Right lobe of liver (tissue), 6 donors: ENCODE data around the gene NAGK. TPM values are rescaled to one million over a fixed set of nuclear protein-coding genes. Genes with fewer than 3 reads are reported as not detected.

Experiments used
- ATAC-seq, 4 donors: fragments of 200-7000 bp; cut with Tn5 transposase; one replicate each; pipeline ENCODE4 v1.9.1; 2020; ENCODE audit warnings: mild to moderate bottlenecking in 4 of 4, moderate library complexity in 4 of 4
- DNase-seq, 3 donors: peaks; one replicate each; pipeline ENCODE4 v3.0.0-alpha.2; 2020
- H3K27ac ChIP-seq, 3 donors: fragments of 200-600 bp; one replicate each; pipeline ENCODE4 v1.8.0; 2022
- H3K27me3 ChIP-seq, 2 donors: fragments of 200-600 bp; one replicate each; pipeline ENCODE4 v1.8.0; 2022
- H3K36me3 ChIP-seq, 4 donors: fragments of 200-600 bp; sonication (generic) in 1 of 4; one replicate each; pipeline versions ENCODE4 v1.5.1 to v1.8.0; 2017 to 2022; ENCODE audit warnings: control low read depth in 1 of 4
- H3K4me1 ChIP-seq, 4 donors: fragments of 200-600 bp; sonication (generic) in 1 of 4; one replicate each; pipeline versions ENCODE4 v1.5.1 to v1.8.0; 2017 to 2022; ENCODE audit warnings: control low read depth in 1 of 4
- H3K4me3 ChIP-seq, 3 donors: fragments of 200-600 bp; one replicate each; pipeline ENCODE4 v1.8.0; 2022
- H3K9me3 ChIP-seq, 4 donors: fragments of 200-600 bp; sonication (generic) in 1 of 4; one replicate each; pipeline versions ENCODE4 v1.5.1 to v1.8.0; 2017 to 2022; ENCODE audit warnings: control low read depth in 1 of 4
- CTCF ChIP-seq, 4 donors: fragments of 200-600 bp in 3 of 4; fragments of 450-650 bp in 1 of 4; IDR thresholded peaks; one replicate each; pipeline versions ENCODE4 v1.5.1 to v1.8.0; 2016 to 2022; ENCODE audit warnings: antibody characterized with exemption in 4 of 4, mild to moderate bottlenecking in 2 of 4
- POLR2A ChIP-seq: fragments of 450-650 bp; IDR thresholded peaks from one replicate; pipeline ENCODE4 v1.6.1; 2017; ENCODE audit warnings: antibody characterized with exemption, mild to moderate bottlenecking
- WGBS: methylation state at CpG from one replicate; pipeline ENCODE4 v1.1.6; 2018; ENCODE audit warnings: low coverage, low lambda C conversion rate; ENCODE audit not compliant: insufficient coverage; ENCODE audit errors: missing lambda C conversion rate; 5-methylcytosine and 5-hydroxymethylcytosine counted together
- intact Hi-C, 2 donors: fragments of 100-400 bp; cut with DNase I; formaldehyde crosslinking; loops; one replicate each; pipeline versions ENCODE4 v1.11.2 to v1.14.1; 2022
- total RNA-seq, 6 experiments: library from RNA; depleted of rRNA in 2 of 6; stranded (reverse); fragments of >200 nt in 2 of 6; fragmentation: NEBNext Ultra II Directional in 3 of 6; extraction: Animal tissue kit (Norgen Biotek cat#: 25700) in 3 of 6; gene quantifications; one replicate each; pipeline versions ENCODE4 v1.1.0 to v1.2.4, GENCODE V29; 2016 to 2023
- donor health status: DM: no; HTN: yes; CAD: no.
- donor health status: DM: no; HTN: no; CAD: no.
- donor health status: DM: no; HTN: no; CAD: no.
- donor health status: DM: no; HTN: yes; CAD: no.
- donor health status: DM: no; HTN: yes; CAD: no.

Gene NAGK
- total RNA-seq, 6 experiments from 2014 or later: 17.7 to 51.7 (median 36.1) TPM

GRCh38 chr2:71121479-71121878, 53.0 kb downstream of the NAGK start:
- no peaks in the 10 kb centered on the region for H3K9me3 ChIP-seq
- TF ChIP-seq POLR2A (no peak), CTCF (IDR thresholded peaks at IDR 0.05) (no peak)
- H3K27ac ChIP-seq: no peak overlapping the region
- intact Hi-C loops: no loop called here
- no peak overlapping the region for H3K4me3 ChIP-seq
- 100% methylated on average over 1 of the region's 1 CpG for WGBS
- no peaks in the 10 kb centered on the region for H3K27me3 ChIP-seq
- ATAC-seq (no peak), DNase-seq (no peak)
- peaks cover 0 to 17% (median 3%) of the 10 kb centered on the region in 4 donors for H3K36me3 ChIP-seq
- H3K4me1 ChIP-seq: no peaks in the 10 kb centered on the region

- WGBS: 79% methylated on average over 5 of the region's 7 CpGs
- no peak overlapping the region for H3K27ac ChIP-seq
- ATAC-seq: no peak
- DNase-seq: no peak
- H3K4me1 ChIP-seq: peaks cover 0 to 3% (median 0%) of the 10 kb centered on the region in 4 donors
- peaks cover 0 to 11% (median 3%) of the 10 kb centered on the region in 4 donors for H3K36me3 ChIP-seq
- intact Hi-C loops: no loop called here
- H3K4me3 ChIP-seq: no peak overlapping the region
- no peaks in the 10 kb centered on the region for H3K9me3 ChIP-seq
- TF ChIP-seq CTCF (IDR thresholded peaks at IDR 0.05) (no peak), POLR2A (no peak)
- H3K27me3 ChIP-seq: no peaks in the 10 kb centered on the region
Observed at GRCh38 chr2:71122387-71123298, 54.2 kb downstream of the NAGK start.

GRCh38 chr2:71125506-71126294, 57.3 kb downstream of the NAGK start:
- ATAC-seq (no peak), DNase-seq (no peak)
- no peak overlapping the region for H3K27ac ChIP-seq
- no peaks in the 10 kb centered on the region for H3K27me3 ChIP-seq
- WGBS: 86% methylated on average over 7 of the region's 7 CpGs
- no peaks in the 10 kb centered on the region for H3K9me3 ChIP-seq
- intact Hi-C loops: no loop called here
- H3K36me3 ChIP-seq: peaks cover 0 to 5% (median 2%) of the 10 kb centered on the region in 4 donors
- peaks cover 0 to 12% (median 4%) of the 10 kb centered on the region in 4 donors for H3K4me1 ChIP-seq
- H3K4me3 ChIP-seq: no peak overlapping the region
- no peak for TF ChIP-seq POLR2A
- no peak for TF ChIP-seq CTCF (IDR thresholded peaks at IDR 0.05)

- Histone ChIP-seq H3K27me3 (no peaks in the 10 kb centered on the region), H3K4me3 (no peak overlapping the region), H3K27ac (no peak overlapping the region), H3K36me3 (peaks cover 0 to 5% (median 2%) of the 10 kb centered on the region in 4 donors), H3K4me1 (peaks cover 0 to 16% (median 6%) of the 10 kb centered on the region in 4 donors), H3K9me3 (no peaks in the 10 kb centered on the region)
- DNase-seq (no peak), ATAC-seq (no peak)
- TF ChIP-seq CTCF (IDR thresholded peaks at IDR 0.05): no peak
- TF ChIP-seq POLR2A: no peak
- intact Hi-C loops: no loop called here
- WGBS: 25% methylated on average over 3 of the region's 3 CpGs
Observed at GRCh38 chr2:71126957-71127356, 58.5 kb downstream of the NAGK start.

Other genes with a start within 250 kb of the NAGK start
- gene CLEC4F, start 248.0 kb upstream of the NAGK start, total RNA-seq: not detected
- under 1 TPM in 1 of 6 experiments, not detected in 5; 0.16 TPM for gene CD207, start 232.8 kb upstream of the NAGK start, total RNA-seq
- gene VAX2, start 168.1 kb upstream of the NAGK start, total RNA-seq: not detected
- under 1 TPM in 1 of 6 experiments, not detected in 5; 0.44 TPM for gene ATP6V1B1, start 132.7 kb upstream of the NAGK start, total RNA-seq
- gene ANKRD53, start 90.0 kb upstream of the NAGK start, total RNA-seq: under 1 TPM in 5 of 6 experiments, not detected in 1; 0.25 to 0.93 (median 0.50) TPM
- 10 to 100 TPM; 26.5 to 33.2 (median 27.1) TPM for gene TEX261, start 73.8 kb upstream of the NAGK start, total RNA-seq
- gene MCEE, start 61.6 kb downstream of the NAGK start, total RNA-seq: 10 to 100 TPM; 15.5 to 37.8 (median 23.1) TPM
- gene MPHOSPH10, start 62.0 kb downstream of the NAGK start, total RNA-seq: 10 to 100 TPM; 10.4 to 14.3 (median 12.8) TPM
- gene PAIP2B, start 158.5 kb downstream of the NAGK start, total RNA-seq: 10 to 100 TPM in 5 of 6 experiments, 1 to 10 TPM in 1; 8.4 to 30.1 (median 15.3) TPM